GM12865 (cell line): Measurements from ENCODE around the gene TECPR2.

Source experiments
- DNase-seq: peaks from one replicate; pipeline ENCODE4 v3.0.0; 2010; ENCODE audit warnings: low read depth
- H3K4me3 ChIP-seq: 2 replicates; pipeline ENCODE4 v1.5.1; 2011; ENCODE audit warnings: mild to moderate bottlenecking, low read depth, low read length, control low read depth
- TF ChIP-seq, protein P1 (sequence below): IDR thresholded peaks from 2 replicates; pipeline ENCODE4 v1.5.1; 2011; ENCODE audit warnings: low read length, control low read depth, low read depth, inconsistent platforms; ENCODE audit not compliant: insufficient read depth; ENCODE audit errors: missing control alignments

The TECPR2 gene

DNA sequence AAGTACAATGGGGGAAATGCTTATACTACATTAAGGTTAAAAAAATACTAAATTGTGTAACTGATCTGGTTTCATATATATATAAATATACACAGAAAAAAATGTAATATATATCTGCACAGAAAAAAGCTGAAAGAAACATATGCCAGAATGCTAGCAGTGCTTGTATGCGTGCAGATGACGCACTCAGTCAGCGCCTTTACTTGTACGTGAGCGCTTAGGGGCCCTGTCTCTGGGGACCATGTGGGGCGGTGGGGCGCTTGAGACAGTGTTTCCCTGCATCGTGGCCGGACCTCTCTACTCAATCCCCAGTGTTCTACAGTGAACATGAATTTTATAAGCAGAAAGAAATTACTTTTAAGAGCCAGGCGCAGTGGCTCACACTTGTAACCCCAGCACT, 139.8 kb downstream of the TECPR2 start:
- DNase-seq: no peak
- no peak overlapping the region for H3K4me3 ChIP-seq
- TF ChIP-seq, protein P1, sequence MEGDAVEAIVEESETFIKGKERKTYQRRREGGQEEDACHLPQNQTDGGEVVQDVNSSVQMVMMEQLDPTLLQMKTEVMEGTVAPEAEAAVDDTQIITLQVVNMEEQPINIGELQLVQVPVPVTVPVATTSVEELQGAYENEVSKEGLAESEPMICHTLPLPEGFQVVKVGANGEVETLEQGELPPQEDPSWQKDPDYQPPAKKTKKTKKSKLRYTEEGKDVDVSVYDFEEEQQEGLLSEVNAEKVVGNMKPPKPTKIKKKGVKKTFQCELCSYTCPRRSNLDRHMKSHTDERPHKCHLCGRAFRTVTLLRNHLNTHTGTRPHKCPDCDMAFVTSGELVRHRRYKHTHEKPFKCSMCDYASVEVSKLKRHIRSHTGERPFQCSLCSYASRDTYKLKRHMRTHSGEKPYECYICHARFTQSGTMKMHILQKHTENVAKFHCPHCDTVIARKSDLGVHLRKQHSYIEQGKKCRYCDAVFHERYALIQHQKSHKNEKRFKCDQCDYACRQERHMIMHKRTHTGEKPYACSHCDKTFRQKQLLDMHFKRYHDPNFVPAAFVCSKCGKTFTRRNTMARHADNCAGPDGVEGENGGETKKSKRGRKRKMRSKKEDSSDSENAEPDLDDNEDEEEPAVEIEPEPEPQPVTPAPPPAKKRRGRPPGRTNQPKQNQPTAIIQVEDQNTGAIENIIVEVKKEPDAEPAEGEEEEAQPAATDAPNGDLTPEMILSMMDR: no peak

- TF ChIP-seq, protein P1: no peak
- no peak for DNase-seq
- H3K4me3 ChIP-seq: no peak overlapping the region
Observed at GRCh38 chr14:102503641-102504327, 141.0 kb downstream of the TECPR2 start.

DNA sequence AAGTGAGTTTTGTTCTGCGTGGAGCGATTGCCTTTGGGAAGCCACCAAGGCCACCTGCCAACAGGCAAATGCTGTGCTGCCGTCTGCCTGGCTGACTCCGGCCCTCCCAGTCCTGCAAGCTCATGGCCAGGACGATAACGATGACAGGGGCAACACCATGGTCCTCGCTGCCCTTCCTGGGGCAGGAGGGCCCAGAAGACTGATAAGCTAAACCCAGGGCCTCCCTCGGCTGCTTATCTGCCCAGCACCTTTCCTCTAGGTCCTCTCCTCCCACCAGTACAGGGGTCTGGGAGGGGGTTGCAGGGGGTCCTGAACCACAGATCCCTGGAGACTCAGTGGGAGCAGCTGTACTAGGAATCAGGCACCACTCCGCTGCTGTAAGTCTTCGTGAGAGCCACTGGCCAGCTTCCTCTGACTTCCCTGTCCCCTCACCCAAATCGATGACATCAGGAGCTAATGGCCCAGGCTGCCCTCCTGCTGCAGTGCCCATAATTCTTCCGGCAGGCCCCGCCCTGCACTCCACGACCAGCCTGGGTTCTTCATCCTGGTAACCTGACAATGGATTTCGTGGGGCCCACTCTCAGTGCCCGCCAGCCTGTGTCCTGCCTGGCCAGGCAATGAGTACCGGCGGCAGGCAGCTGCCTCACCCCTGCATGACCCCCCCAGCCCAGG, 141.7 kb downstream of the TECPR2 start:
- TF ChIP-seq, protein P1: no peak
- H3K4me3 ChIP-seq: no peak overlapping the region
- no peak for DNase-seq

- DNase-seq: no peak
- H3K4me3 ChIP-seq: no peak overlapping the region
- TF ChIP-seq, protein P1: no peak
Observed at GRCh38 chr14:102505000-102505619, 142.4 kb downstream of the TECPR2 start.

- H3K4me3 ChIP-seq: no peak overlapping the region
- DNase-seq: no peak
- TF ChIP-seq, protein P1: no peak
Observed at GRCh38 chr14:102505775-102506625, 143.3 kb downstream of the TECPR2 start.

- no peak overlapping the region for H3K4me3 ChIP-seq
- DNase-seq: no peak
- TF ChIP-seq, protein P1: no peak
Observed at GRCh38 chr14:102506626-102506925, 143.8 kb downstream of the TECPR2 start.
